ELF-1 (cell line): ENCODE measurements around the gene GOLT1B.

Experiments used
- DNase-seq: peaks from one replicate; pipeline ENCODE4 v3.0.0-alpha.2; 2016; ENCODE audit warnings: low read depth, low spot score

The GOLT1B gene

GRCh38 chr12:21566223-21566906, 64.8 kb downstream of the GOLT1B start:
- no peak for DNase-seq

- DNase-seq, result no peak
Measured at GRCh38 chr12:21566907-21567394, 65.4 kb downstream of the GOLT1B start.
